DMS 273 (cell line): ENCODE data around the gene SLC22A23.

Experiments used
- DNase-seq: peaks from one replicate; lab custom pipeline; 2025; ENCODE audit not compliant: unreplicated experiment; lab: John Stamatoyannopoulos, UW

Gene SLC22A23

DNA sequence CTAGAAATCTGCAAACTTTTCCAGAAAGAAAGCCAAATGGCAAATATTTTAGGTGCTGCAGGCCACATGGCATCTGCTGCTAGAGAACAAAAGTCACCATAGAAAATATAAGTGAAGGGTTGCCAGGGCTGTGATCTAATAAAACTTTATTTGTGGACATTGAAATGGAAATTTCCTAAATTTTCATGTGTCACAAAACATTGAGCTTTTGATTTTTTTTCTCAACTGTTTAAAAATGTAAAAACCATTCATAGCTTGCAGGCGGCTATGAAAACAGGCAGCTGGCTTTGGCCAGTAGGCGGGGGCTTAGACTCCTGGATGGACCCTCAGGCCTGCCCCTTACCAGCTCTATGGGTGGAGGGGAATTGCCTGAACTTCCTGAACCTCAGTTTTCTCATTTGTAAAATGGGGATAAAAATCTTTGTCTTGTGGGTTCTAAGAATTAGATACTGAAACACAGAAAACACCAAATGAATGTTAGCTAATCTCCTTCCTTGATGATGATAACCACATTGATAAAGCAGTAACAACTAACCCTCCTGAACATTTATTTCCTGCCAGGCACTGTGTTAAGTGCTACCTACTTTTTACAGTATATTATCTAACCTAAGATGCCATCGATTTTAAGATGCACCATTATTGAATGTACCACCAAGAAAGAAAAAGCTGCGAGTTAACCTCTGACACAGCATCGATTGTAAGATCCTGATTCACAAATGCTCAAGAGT, 85.5 kb downstream of the SLC22A23 start:
- no peak for DNase-seq

DNA sequence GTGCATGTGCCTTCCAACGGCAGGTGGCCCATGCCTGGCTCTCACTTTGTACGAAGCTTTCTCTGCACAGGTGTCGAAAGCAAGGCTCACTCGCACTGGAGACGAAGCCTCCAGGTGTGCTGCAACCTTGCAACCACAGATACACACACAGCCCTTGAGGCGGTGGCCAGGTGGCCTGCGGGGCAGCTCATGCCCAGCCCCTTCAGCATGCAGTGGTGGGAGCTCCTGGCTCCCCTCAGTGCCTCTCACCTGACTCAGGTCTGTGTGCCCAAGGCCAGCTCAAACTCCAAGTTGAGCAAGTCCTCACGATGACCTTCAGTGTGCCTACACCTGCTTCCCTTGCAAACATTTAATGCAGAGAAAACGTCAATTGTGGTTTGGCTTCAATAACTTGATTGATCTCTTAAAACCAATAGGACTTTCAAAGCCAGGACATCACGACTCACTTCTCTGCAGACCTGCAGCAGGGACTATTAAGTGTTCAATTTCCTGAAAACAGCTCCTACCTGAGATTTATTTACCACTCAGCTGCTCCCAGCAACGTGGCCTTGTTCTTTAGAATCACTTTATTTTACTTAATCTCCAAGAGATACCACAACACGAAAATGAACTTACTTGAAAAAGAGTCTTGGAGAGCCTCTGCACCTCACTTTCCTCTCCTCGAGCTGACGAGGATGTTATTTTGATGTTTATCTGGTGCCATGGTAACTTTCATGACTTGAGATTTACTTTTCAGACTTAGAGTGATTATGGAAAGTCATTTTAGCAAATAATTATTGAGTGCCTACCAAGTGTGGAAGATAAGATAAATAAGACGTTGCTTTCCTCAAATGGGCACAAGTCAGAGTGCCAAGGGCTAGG, 86.3 kb downstream of the SLC22A23 start:
- no peak for DNase-seq

DNA sequence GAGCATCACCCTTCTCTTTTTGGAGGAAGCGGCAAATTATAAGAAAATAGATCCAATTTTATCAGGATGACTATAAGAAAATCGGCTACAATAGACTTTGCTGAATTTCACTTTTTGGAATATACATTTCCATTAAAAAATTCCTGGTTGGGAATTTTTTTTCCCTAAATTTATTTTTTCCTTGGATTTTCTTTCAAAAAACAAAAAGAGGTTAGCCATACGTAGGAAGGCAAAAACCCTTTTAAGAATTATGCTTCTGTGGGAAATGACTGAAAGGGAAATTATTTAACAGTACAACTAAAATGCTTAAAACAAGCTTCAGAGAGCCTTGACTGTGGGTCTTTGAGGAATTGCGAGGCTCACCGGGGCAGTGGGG, 86.9 kb downstream of the SLC22A23 start:
- DNase-seq, result no peak

DNA sequence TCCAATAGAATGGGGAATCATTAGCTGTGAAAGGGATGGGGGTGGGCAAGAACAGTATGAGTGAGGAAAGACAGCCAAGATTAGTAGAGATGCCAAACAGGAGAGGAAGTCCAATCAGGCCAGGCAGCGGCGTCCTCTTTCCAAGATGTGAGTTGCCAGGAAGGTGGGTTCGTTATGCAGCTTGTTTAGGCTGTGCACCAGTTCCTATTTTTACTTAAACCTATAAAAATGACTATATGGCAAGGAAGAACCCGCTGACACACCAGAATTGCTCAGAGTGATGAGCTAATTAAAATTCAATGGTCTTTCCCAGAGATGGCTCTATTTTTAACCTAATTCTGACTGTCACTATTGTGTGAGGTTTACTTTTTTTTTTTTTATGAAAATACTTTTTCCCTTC, 88.2 kb downstream of the SLC22A23 start:
- no peak for DNase-seq

DNA sequence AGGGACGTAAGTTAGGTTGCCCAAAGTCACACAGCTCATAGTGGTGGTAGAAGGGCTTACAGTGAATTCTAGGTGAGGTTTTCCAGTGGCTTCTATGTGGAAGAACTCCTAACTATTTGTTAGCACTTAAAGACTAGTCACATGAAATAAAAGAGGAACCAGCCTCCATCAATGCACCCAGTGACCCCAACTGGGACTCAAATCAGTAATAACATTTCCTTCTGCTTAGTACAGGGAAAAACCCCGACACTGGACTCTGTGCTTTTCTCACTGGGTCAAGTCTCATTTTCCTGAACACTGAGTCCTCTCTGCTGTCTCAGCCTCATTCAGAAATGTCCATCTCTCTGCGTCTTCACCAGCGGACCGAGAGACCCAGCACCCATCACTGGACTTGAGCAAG, 89.2 kb downstream of the SLC22A23 start:
- no peak for DNase-seq

DNA sequence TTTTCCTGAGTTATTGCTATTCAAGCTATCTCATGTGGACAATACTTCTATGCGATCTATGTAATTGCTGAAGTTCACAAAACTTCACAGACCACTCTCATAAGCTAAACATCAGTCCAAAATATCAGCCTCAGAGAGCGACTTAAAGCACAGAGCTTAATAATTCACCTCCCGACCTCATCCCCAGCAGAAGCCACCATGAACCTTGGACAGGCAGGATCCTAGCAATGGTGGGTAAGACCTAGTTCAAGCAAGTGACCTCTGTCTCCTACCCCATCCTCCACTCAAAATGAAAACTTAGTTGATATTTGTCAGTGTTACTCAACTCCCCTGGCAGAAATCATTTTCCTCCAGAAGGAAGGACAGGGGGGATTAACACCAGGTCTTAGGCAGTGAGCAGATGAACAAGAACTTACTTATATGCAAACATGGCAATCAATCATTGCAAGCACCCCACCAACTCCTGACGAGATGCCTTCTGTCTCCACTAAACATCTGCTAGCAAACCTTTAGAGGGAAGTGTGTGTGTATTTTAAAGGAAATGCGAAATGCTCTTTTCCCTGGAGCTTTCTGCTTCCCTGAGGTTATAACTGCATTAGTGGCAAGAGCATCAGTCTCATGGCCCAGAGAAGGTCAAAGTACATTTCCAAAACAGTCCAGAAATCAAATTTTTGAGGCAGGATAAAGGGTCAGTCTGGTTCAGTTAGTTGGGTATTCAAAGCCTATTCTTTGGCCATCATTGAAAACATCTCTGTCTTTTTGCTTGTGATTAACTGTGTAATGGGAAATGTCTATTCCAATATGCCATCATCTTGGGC, 90.0 kb downstream of the SLC22A23 start:
- peak; percentile 70 for DNase-seq

DNA sequence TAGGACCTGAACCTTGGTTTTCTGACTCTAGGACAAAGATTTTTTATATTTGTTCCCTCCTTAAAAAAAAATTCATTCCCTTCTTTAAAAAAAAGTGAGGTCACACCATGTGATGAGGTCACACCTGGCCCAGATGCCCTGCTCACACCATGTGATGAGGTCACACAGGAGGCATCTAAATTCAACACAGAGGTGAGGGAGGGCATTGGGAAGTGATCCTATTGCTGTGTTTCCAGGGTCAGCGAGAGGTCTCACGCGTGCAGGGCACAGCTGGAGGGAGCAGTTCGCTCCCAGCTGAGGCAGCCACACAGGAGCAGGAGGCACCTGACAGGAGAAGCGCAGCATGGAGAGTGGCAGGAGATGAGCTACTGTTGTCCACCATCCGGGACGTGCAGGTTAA, 92.5 kb downstream of the SLC22A23 start:
- DNase-seq, result no peak

DNA sequence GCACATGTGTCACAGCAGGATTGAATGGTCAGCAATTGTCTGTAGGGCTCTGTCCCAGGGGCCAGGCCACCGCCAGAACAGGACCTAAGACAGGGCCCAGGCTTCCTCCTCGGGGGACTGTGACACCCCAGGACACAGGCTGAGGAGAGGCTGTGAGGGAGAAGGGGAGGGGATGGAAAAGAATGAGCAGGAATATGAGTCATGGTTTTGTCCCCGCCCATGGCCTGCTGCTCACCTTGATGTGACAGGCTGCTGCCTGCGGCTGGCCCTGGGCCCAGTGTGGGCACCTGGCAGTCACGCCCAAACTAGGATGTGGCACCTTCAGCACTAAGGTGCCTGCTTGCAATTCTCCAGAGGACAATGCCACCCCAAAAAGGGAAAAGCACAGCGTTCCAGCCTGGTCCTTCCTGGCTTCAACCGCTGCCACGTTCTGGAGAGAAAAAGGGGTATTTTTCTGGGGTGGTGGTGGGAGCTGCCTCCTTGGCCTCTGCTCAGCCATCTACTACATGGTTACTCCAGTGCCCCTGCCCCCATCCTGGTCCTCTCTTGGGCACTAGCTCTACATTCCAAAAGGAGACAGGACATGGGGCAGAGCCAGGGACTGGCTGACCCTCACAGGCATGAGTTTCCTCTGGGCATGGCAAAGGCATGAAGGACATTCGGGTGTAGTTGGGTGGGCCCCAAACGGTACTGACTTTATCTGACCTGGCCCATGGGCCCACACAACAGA, 93.4 kb downstream of the SLC22A23 start:
- no peak for DNase-seq

DNA sequence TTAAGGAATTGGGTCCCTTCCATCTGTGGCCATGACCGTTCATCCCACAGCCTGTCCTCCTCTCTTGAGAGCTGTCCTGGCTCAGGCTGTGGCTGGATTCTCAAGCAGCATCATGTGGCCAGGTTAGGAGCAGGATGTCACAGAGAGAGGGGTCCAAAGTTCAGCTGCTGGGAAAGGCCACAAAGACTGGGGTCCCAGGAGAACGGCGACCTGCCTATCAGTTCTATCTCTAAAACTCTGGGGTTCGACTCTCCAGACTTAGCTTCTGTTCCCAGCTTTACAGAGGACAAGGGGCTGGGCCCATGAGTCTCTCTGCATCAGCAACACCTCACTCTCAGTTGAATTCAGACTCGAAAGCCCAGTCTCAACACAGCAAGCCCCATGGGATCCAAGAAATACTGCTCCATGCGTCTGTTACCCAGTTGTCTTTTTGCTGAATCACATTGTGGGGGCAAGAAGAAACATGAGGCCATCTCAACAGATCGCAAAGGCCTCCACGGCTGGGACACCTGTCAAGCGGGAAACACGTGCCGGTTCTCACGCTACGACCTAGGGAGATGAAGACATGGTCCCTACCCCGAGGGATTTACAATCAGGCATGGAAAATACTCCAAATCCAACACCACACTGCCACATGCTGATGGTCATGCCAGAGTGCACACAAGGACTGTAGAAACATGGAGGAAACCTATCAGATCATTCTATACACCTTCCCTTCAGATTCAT, 95.4 kb downstream of the SLC22A23 start:
- DNase-seq, result no peak

DNA sequence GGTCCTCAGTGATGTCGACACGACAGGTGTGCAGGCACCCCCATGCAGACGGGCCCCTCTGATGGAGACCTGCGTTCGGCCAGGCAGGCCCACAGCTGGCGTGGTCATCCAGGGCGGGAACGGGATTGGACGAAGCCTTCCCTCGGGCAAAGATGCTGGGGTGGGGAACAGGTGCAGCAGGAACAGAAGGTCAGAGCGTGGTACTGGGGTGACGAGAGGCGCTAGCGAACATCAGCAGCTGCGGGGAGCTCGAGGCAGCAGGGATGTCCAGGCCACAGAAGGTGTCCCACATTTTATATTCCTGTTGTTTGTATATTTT, 96.2 kb downstream of the SLC22A23 start:
- DNase-seq, result no peak

DNA sequence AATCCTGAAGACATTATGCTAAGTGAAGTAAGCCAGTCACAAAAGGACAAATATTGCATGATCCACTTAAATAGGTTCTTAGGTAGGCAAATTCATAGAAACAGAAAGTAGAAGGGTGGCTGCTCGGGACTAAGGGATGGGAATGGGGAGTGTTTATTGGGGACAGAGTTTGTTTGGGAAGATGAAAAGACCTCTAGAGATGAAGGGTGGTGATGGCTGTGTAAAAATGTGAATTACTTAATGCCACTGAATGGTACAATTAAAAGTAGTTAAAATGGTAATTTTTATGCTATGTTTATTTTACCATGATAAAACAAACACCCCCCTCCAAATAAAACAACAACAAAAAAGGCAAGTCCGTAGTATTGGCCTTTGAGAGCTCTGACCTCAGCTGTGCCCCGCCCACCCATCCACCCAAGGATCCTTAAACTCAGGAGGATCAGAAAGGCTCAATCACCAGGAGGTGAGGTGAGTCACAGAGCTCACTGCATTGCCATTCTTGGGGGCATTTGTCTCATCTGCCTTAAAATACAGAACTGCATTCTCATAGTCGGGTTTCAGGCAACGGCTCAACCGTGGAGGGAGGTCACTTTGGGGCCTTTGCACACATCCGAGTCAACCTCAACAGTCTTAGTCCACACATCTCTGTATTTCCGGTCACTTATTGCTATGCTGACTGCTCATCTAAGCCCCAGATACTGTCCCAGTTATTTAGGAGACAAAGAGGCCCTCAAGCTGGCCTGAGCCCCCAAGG, 96.7 kb downstream of the SLC22A23 start:
- no peak for DNase-seq

DNA sequence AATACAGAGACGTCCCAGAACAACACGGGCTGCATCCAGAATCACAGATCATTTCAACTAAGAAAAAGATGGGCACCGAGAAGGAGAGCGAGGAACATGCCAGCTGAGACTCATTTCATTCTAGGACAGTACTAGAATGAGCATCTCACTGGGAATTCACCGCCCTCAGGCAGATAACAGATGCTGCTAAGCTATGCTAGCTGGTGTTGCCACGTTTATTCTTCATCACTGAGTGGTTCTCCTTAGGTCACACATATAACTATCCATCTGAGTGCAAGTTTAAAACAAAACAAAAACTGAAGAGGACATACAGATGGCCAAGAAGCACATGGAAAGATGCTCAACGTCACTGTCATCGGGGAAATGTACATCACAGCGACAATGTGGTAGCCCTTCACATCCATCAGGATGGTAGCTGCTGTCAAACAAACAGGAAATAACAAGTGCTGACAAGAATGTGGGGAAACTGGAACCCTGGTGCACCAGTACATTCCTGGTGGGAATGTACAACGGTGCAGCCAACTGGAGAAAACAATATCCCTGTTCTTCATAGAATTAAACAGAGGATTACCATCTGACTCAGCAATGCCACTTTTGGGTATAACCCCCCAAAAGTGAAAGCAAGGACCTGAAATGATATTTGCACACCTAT, 97.6 kb downstream of the SLC22A23 start:
- no peak for DNase-seq

DNA sequence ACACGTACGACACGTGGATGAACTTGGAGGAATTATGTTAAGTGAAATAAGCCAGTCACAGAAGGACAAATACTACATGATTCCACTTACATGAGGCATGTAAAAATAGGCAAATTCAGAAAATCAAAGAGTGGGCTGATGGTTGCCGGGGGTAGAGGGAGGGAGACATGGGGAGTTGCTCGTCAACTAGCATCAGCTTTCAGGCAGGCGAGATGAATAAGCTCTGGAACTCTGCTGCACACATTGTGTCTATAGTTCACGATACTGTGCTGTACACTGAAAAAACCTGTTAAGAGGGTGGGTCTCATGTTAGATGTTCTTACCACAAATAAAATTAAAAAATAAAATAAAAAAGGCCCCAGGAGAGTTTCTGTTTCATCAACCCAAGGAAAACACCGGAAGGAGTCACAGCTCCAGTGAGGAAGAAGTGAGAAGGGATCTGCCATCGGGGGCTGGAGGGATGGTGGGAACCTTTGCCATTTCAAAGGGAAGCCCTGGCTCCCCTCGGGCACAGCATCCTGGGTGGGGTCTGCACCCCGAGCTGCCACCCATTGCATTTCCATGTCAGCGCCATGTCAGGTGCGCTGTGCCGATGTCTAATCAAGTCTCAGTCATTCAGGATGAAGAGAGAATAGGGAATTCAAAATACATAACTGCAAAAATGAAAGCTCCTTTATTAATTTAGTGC, 98.3 kb downstream of the SLC22A23 start:
- no peak for DNase-seq

DNA sequence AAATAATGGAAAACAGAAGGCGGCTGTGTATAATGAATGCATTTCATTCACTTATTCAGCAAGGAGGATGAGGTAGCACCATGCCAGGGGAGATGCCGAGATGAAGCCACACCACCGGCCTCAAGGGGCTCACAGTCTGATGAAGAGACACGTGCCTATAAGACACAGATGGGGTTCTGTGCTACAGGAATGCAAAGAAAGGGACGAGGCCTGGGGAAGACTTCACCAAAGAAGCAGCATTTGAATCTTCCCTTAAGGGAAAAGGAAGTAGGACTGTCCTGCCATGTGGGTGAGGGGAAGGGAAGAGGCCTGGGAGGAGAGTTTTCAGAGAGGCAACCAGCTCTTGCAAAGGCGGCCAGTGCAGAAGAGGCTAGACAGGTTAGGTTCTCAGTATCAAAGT, 99.2 kb downstream of the SLC22A23 start:
- no peak for DNase-seq

DNA sequence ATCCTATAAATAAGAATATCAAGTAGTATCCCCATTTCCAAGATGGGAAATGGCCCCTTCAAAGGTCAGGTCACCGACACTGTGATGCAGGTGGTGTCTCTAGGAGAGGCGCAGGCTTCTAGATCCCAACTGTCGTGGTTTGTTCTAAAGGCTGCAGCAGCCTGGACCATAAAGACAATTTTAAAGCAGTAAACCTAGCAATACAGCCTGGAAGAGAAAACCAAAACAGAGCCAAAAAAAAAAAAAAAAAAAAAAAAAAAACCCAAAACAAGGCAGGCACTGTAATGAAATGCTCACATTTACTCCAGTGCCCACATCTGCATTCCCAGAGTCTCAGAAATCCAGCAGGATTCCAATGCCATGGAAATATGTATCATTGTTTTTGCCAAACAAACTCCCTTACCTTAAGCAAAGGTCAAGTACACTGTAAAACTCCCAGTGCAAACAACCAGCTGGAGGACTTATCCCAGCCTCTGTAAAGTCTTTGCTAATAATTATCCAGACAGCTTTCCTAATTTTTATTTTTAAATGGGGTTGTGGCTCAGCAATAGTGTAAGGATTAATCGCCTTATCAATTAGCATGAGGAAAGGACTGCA, 99.9 kb downstream of the SLC22A23 start:
- DNase-seq, result peak; percentile 37

DNA sequence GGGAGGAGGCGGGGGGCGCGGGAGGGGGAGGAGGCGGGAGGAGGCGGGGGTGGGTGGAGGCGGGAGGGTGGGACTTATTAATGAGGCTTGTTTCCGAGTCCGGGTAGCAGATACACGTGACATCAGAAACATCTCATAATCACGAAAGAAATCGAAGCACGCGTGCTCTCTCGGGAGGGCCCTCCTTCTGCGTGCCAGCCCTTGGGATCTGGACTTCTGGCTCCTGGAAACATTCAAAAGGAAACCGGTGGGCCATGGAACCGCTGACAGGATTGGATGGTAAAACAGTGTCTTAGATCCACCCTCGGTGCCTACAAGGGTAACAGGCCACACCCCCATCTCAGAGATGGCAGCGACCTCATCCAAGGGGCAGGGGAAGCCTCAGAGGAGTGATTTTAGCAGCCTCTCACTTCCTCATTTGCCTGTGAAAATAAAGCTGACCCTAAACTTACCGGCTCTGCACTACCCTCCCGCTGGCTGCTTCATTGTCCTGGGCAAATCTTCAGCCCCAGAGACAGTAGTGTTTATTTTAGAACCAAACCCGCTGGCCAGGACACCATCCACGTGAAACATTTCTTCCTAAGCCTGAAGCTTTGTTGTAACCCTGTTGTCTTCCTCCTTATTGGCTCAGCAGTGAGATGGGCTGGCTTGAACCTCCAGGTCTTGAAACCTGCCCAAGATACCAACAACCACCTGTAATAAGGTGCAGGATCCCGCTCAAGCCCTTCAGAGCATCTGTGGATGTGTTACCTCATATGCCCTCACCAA, 100.6 kb downstream of the SLC22A23 start:
- peak; percentile 80 for DNase-seq

DNA sequence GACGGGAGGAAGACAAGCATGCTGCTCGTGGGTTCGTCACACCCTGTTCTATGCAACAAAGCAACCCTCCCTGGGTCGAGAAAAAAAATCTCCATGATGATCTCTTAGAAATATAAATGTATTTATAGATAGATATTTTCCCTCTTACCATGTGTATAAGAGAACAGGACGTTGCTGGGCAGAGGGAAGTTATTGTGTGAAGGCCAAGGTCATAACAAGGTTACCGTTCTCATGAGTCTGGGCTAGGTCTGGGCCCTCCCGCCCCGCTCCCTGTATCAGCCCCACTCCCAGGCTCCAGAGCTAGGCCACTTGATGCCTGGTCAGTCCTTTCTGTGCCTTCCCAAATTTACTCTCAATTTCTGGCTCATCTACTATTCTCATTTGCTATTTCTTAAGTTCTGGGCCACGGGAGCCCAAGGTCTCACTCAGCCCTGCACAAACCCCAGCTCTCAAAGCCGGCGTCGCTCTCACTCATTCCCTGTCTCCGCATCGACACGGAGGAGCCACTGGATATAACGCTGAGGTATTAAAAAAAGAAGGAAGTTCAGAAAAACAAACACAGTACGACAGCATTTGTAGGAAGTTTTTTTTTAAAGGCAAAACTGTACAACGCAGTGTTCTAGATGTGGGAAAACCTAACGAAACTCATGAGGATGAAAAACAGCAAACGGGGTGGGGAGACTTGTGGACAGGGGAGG, 101.3 kb downstream of the SLC22A23 start:
- DNase-seq, result no peak
